Stimulated activated naive CD4-positive, alpha-beta T cell treated with Interleukin-2 at 50 U/mL for 16 hours (primary cell): ENCODE data around the gene GOLT1B.

Experiments
- DNase-seq: peaks from one replicate; lab custom pipeline; 2025; lab: John Stamatoyannopoulos, UW

GOLT1B gene

DNA sequence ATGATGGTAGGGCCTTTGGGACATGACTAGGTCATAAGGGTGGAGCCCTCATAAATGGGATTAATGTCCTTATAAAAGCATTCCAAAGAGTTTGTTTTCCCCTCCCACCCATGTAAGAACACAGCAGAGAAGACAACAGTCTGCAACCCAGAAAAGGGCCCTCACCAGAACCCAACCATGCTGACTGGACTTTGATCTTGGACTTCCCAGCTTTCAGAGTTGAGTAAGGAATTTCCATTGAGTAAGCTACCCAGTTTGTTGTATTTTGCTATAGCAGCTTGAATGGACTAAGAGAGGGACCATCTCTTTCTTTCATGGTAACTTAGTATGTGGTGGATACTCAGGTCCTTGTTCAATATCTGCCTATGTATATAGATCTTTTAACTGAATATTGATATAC, 21.6 kb downstream of the GOLT1B start:
- DNase-seq = no peak

- no peak for DNase-seq
Measured at GRCh38 chr12:21526053-21526452, 24.5 kb downstream of the GOLT1B start, which contains the start of gene SPX. Gene SPX (plus strand): TSS chr12:21526296. CDS start chr12:21526473, 177 bp downstream.

DNA sequence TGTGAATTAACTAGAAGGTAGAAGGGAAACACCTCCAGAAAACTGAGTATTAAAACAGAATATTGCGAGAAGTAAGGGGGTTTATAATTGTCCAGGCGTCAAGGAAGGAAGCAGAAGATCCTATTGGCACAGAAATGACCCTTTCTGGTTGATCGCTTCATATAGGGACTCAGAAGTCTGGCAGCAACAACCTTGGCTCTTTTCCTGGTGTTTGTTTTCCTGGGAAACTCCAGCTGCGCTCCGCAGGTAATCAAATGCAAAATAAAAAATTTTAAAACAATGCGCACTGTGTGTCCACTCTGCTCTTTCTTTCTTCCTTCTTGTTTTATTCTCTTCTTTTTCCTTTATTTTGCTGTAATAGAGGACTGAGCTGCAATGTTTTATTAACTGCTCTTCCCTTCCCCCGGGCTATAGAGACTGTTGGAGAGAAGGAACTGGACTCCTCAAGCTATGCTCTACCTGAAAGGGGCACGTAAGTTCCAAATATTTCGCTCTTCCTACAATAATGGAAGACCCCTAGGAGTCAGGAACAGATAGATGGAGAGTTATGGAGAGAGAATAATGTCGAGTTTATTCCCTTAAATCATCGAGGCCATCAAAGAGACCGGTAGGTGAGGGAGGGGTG, 25.2 kb downstream of the GOLT1B start:
- no peak for DNase-seq

- DNase-seq = peak; percentile 52
Measured at GRCh38 chr12:21527451-21528180, 26.0 kb downstream of the GOLT1B start.

DNA sequence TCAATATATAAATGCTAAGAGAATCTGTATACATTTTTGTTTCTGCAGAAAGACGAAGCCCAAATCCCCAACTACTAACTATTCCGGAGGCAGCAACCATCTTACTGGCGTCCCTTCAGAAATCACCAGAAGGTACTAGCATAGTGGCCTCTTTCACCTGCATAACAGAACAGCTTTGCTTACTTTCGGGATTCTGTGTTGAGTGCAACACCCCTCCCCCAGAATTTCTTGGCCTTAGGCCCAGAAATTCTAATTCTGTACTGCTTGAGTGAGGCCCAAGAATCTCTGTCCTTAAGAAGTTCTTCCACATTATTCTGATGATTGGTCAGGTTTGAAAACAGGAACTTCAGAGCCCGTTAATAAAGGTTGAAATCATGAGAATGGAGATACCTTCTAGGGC, 27.4 kb downstream of the GOLT1B start:
- DNase-seq = no peak

DNA sequence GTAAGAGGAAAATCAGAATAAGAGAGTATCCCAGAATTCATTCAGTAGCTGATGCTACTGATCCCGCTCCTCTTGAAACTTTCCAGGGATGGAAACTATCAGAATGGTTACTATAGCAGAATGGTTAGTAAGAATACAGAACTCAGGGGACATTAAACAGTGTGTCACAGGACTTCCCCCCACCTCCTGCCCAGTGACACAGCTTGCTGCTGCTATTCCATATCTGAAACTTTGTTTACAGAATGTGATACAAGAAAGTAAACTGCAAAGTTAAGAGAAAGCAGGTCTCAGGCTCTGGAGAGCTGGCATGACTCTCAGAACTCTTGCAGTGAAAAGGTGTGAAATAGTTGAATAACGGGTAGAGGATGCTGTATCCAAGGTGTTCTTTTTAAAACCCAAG, 27.9 kb downstream of the GOLT1B start:
- no peak for DNase-seq

GRCh38 chr12:21538061-21538653, 36.6 kb downstream of the GOLT1B start:
- DNase-seq = no peak

DNA sequence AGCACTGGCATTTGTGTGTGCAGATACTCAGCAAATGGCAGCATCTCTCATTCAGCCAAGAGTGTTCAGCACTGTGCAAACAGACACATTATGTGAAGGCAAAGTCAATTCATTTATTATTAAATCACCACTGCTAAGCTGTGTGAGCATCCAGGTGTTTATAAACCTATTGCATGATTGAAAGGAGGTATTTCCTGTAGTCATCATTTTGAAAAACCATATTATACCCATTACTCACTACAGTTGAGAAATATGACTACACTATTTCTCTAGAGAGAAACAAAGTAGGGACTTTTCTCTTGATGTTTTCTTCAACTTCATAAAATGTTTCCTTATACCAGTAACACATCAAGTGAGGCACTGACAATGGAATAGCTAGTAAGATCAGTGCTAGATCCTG, 38.2 kb downstream of the GOLT1B start:
- no peak for DNase-seq

DNA sequence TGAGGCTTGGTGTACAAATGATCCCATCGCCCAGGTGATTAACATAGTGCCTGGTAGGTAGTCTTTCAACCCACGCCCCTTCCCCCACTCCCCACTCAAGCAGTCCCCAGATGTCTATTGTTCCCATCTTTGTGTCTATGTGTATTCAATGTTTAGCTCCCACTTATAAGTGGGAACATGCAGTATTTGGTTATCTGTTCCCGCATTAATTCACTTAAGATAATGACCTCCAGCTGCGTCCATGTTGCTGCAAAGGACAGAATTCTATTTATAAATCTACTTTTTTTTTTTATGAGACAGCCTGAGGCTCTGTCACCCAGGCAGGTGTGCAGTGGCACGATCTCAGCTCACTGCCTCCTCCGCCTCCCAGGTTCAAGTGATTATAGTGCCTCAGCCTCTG, 40.2 kb downstream of the GOLT1B start:
- DNase-seq = no peak

GRCh38 chr12:21542403-21542802, 40.8 kb downstream of the GOLT1B start:
- no peak for DNase-seq

DNA sequence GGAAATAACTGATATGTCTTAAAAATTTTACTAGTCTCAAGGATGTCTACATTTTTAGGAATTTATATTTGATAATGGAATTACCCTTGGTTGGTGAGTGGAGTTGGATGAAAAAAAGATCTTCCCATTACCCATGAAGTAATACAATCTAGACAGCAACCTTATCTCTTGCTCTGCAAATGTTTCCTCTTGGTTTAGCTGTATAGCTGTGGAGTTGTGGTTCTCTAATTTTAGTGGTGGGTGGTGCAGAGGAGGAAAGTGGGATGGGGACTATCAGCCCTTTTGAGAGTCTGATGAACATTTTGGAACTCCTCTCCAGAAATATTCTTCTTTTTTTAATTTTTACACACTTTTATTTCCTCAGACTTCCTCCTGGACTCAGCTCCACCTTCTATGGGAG, 41.6 kb downstream of the GOLT1B start:
- no peak for DNase-seq

- no peak for DNase-seq
Measured at GRCh38 chr12:21545557-21545956, 44.0 kb downstream of the GOLT1B start.

DNA sequence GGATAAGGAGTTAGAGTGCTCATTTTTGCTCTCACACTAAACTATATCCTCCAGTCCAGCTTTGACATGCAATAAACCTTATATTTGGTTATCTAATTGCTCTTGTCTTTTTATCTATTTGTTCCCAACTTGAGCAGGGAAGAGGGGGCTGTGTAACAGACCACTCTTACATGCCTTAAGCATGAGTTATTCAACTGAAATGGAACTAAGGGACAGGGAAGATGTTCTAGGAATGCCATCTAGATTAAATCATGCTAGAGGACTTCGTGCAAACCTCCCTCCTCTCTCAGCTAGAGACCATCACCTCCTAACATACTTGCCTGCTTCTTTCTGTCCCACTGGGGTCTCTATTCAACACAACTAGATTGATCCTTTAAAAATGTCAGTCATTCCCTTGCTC, 45.1 kb downstream of the GOLT1B start:
- DNase-seq = no peak

DNA sequence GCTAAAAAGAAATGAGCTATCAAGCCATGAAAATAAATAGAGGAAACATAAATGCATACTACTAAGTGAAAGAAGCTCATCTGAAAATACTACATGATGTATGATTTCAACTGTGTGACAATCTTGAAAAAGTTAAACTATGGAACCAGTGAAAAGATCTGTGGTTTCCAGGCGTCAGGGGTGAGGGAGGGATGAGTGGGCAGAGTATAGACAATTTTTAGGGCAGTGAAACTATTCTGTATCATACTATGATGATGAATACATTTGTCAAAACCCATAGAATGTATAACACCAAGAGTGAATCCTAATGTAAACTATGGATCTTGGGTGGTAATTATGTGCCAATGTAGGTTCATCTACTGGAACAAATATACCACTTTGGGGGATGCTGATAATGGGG, 45.8 kb downstream of the GOLT1B start:
- no peak for DNase-seq

GRCh38 chr12:21551841-21552465, 50.4 kb downstream of the GOLT1B start:
- DNase-seq = no peak

DNA sequence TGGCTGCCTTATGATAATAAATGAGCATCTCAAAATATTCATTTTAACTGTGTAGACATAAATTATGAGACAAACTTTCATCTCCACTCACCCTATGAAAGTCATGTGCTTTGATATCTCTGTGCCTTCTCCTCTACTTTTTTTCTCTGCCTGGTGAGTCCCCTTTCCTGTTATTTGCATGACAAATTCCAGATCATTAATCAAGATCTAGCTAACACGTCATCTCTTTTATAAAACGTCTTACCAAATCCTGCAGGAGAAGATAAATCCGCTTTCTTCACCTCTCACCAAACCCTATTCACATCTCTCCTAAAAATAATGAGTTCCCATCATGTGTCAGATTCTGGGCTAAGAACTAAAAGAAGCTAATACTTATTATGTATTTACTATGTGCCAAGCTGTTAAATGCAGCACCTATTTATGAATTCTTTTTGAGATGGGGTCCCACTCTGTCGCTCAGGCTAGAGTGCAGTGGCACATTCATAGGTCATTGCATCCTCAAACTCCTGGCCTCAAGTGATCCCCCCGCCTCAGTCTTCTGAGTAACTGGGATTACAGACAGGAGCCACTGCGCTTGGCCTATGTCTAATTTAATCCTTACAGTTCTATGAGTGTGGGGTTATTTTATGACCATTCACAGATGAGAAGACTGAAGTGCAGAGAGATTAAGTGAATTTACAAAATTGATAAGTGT, 51.2 kb downstream of the GOLT1B start:
- no peak for DNase-seq

GRCh38 chr12:21553329-21553675, 51.7 kb downstream of the GOLT1B start:
- DNase-seq = no peak

- DNase-seq = no peak
Measured at GRCh38 chr12:21558100-21558679, 56.6 kb downstream of the GOLT1B start.

- no peak for DNase-seq
Measured at GRCh38 chr12:21559855-21560569, 58.4 kb downstream of the GOLT1B start.

GRCh38 chr12:21561158-21561557, 59.6 kb downstream of the GOLT1B start:
- no peak for DNase-seq

DNA sequence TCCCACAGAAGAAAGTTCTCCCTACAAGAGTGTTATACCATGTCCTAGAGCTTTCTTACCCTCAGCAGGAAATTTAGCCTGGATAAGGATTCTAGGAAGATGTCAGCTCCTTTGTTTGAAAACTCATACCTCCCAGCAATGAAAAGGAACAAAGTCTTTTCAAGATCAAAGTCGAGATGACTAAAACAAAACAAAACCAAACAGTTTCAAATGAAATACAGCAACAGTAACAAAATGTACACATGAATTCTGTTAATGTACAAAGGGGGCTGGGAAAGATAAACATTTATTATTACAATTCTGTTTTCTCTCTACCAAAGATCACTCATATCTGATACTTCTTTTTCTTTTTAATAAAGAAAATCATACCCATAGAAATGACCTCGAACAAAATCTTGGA, 61.3 kb downstream of the GOLT1B start:
- DNase-seq = no peak
